BJ (cell line): Measurements from ENCODE around the gene ABCC1. TPM values are rescaled to one million over a fixed set of nuclear protein-coding genes. Genes with fewer than 3 reads are reported as not detected.

Experiments
- CTCF ChIA-PET: fragments of 350-600 bp; formaldehyde crosslinking; extraction: SDS; loops from one replicate; lab custom pipeline; 2021; ENCODE audit warnings: antibody characterized with exemption, inconsistent platforms; lab: Yijun Ruan, JAX
- POLR2A ChIA-PET: fragments of 300-600 bp; sonication (Branson Sonifier 250); formaldehyde crosslinking; extraction: SDS; loops from one replicate; lab custom pipeline; 2021; ENCODE audit warnings: antibody characterized with exemption; lab: Charles Lee
- DNase-seq: peaks from one replicate; pipeline ENCODE4 v3.0.0-alpha.2; 2011; ENCODE audit warnings: low read depth
- H3K27me3 ChIP-seq: 2 replicates; pipeline ENCODE4 v1.6.0; 2011; ENCODE audit warnings: low read length; ENCODE audit not compliant: control insufficient read depth, insufficient read depth
- H3K36me3 ChIP-seq: 2 replicates; pipeline ENCODE4 v1.5.1; 2011; ENCODE audit warnings: low read length; ENCODE audit not compliant: control insufficient read depth, insufficient read depth
- H3K4me3 ChIP-seq: 2 replicates; pipeline ENCODE4 v1.5.1; 2011; ENCODE audit warnings: low read depth, mild to moderate bottlenecking, control low read depth, low read length
- CTCF ChIP-seq: IDR thresholded peaks from 2 replicates; pipeline ENCODE4 v1.5.1; 2011; ENCODE audit warnings: low read depth, mild to moderate bottlenecking, control low read depth, inconsistent platforms, low read length, moderate library complexity; ENCODE audit not compliant: insufficient read depth
- polyA plus RNA-seq: library from polyadenylated mRNA; depleted of rRNA; stranded (reverse); fragments of >200 nt; gene quantifications from 2 replicates; pipeline ENCODE4 v1.2.3, GENCODE V29; 2011

The ABCC1 gene
- polyA plus RNA-seq, 1 experiment: 27.3 TPM

- TF ChIP-seq CTCF: no peak
- peaks cover 21% of the 10 kb centered on the region for H3K36me3 ChIP-seq
- CTCF ChIA-PET: interaction anchor here (0.5 to 0.7 kb wide), 2 partner anchors 30 to 452 kb away, joined by 3 read pairs; no protein-coding TSS in a partner anchor
- no peak overlapping the region for H3K4me3 ChIP-seq
- no peaks in the 10 kb centered on the region for H3K27me3 ChIP-seq
- POLR2A ChIA-PET: no interaction called here
- DNase-seq: no peak
These were observed 187.7 kb downstream of the ABCC1 start for GRCh38 chr16:16137110-16137509.

GRCh38 chr16:16138034-16138635, 188.7 kb downstream of the ABCC1 start:
- TF ChIP-seq CTCF: no peak
- DNase-seq: no peak
- Histone ChIP-seq H3K36me3 (peaks cover 24% of the 10 kb centered on the region), H3K27me3 (no peaks in the 10 kb centered on the region), H3K4me3 (no peak overlapping the region)
- POLR2A ChIA-PET: no interaction called here
- CTCF ChIA-PET: interaction anchor here (0.5 to 1.6 kb wide), 2 partner anchors 10 to 264 kb away, joined by 3 to 4 read pairs; no protein-coding TSS in a partner anchor

- no peak for DNase-seq
These were observed 189.6 kb downstream of the ABCC1 start for GRCh38 chr16:16139061-16139460.

GRCh38 chr16:16139806-16140205, 190.4 kb downstream of the ABCC1 start:
- Histone ChIP-seq H3K27me3 (no peaks in the 10 kb centered on the region), H3K36me3 (peaks cover 25% of the 10 kb centered on the region), H3K4me3 (no peak overlapping the region)
- no peak for DNase-seq
- ChIA-PET CTCF (no interaction called here), POLR2A (no interaction called here)
- TF ChIP-seq CTCF: no peak

More at GRCh38 chr16:16139061-16139460, 189.6 kb downstream of the ABCC1 start:
- no peaks in the 10 kb centered on the region for H3K27me3 ChIP-seq
- TF ChIP-seq CTCF: no peak
- no peak overlapping the region for H3K4me3 ChIP-seq
- ChIA-PET CTCF (interaction anchor here (0.6 to 1.6 kb wide), 2 partner anchors 62 to 265 kb away, joined by 3 to 4 read pairs; no protein-coding TSS in a partner anchor), POLR2A (no interaction called here)
- peaks cover 26% of the 10 kb centered on the region for H3K36me3 ChIP-seq

- CTCF ChIA-PET: interaction anchor here (1.2 kb wide), 1 partner anchor 13 kb away, joined by 4 read pairs; no protein-coding TSS in a partner anchor
- DNase-seq: no peak
- TF ChIP-seq CTCF: no peak
- Histone ChIP-seq H3K4me3 (no peak overlapping the region), H3K36me3 (peaks cover 29% of the 10 kb centered on the region), H3K27me3 (no peaks in the 10 kb centered on the region)
- POLR2A ChIA-PET: no interaction called here
These were observed 191.1 kb downstream of the ABCC1 start for GRCh38 chr16:16140537-16140936.
